HCT116 (cell line): ENCODE results near the gene CTNND2.

Source experiments
- CEBPB ChIP-seq: IDR thresholded peaks from 2 replicates; pipeline ENCODE4 v1.6.1; 2012; ENCODE audit warnings: low read depth
- CTCF ChIP-seq, 3 experiments: fragments of 200-600 bp in 1 of 3; sonication (generic) in 1 of 3; IDR thresholded peaks in 2 of 3; conservative IDR thresholded peaks in 1 of 3; 2 replicates each; pipeline ENCODE4 v1.5.1; 2012 to 2017; ENCODE audit warnings: low read depth in 2 of 3, low read length in 2 of 3, antibody characterized with exemption in 1 of 3, borderline replicate concordance in 1 of 3, control low read depth in 1 of 3, mild to moderate bottlenecking in 1 of 3, mixed read lengths in 1 of 3, mixed run types in 1 of 3, moderate library complexity in 1 of 3; ENCODE audit not compliant: insufficient read depth in 1 of 3
- ELF1 ChIP-seq: IDR thresholded peaks from 2 replicates; pipeline ENCODE4 v1.6.1; 2012; ENCODE audit warnings: low read depth, borderline replicate concordance
- EZH2 ChIP-seq: fragments of 200-600 bp; sonication (generic); IDR thresholded peaks from 2 replicates; pipeline ENCODE4 v1.6.1; 2017; ENCODE audit warnings: antibody characterized with exemption, mixed run types
- EZH2phosphoT487 ChIP-seq: fragments of 200-600 bp; IDR thresholded peaks from 2 replicates; pipeline ENCODE4 v1.6.1; 2018; ENCODE audit warnings: antibody characterized with exemption, borderline replicate concordance
- MAX ChIP-seq: IDR thresholded peaks from 2 replicates; pipeline ENCODE4 v1.6.1; 2012
- POLR2A ChIP-seq: IDR thresholded peaks from 2 replicates; pipeline ENCODE4 v1.7.0; 2011; ENCODE audit warnings: borderline replicate concordance; ENCODE audit not compliant: insufficient read depth, insufficient read length; ENCODE audit errors: extremely low read depth
- POLR2AphosphoS5 ChIP-seq: IDR thresholded peaks from 2 replicates; pipeline ENCODE4 v1.6.1; 2011; ENCODE audit warnings: mild to moderate bottlenecking, low read depth, low read length, moderate library complexity
- REST ChIP-seq: IDR thresholded peaks from 2 replicates; pipeline ENCODE4 v1.6.1; 2012; ENCODE audit warnings: low read depth
- SIN3A ChIP-seq: IDR thresholded peaks from 2 replicates; pipeline ENCODE4 v1.6.1; 2012; ENCODE audit warnings: low read depth
- TCF7L2 ChIP-seq: IDR thresholded peaks from 2 replicates; pipeline ENCODE4 v1.7.0; 2011; ENCODE audit warnings: borderline replicate concordance, inconsistent platforms; ENCODE audit not compliant: insufficient read depth, insufficient read length; ENCODE audit errors: extremely low read depth
- YY1 ChIP-seq: IDR thresholded peaks from 2 replicates; pipeline ENCODE4 v1.6.1; 2011; ENCODE audit warnings: low read length, low read depth, moderate library complexity, mild to moderate bottlenecking; ENCODE audit not compliant: insufficient replicate concordance; ENCODE audit errors: extremely low read depth
- ZNF274 ChIP-seq: fragments of 200-500 bp; sonication (Bioruptor generic); IDR thresholded peaks from 2 replicates; pipeline ENCODE4 v1.6.1; 2014; ENCODE audit warnings: mild to moderate bottlenecking, low read depth, low read length, inconsistent platforms

GRCh38 chr5:11385251-11385900, 518.9 kb downstream of the CTNND2 start:
- TF ChIP-seq POLR2AphosphoS5 (no peak), SIN3A (no peak), CTCF (IDR thresholded peaks at IDR 0.05 in 2 of 3, conservative IDR thresholded peaks at IDR 0.05 in 1 of 3; ENCODE audit: borderline replicate concordance in 1 of 3, insufficient read depth in 1 of 3, low read depth in 2 of 3, low read length in 2 of 3) (no peak), POLR2A (no peak), MAX (no peak), REST (no peak), TCF7L2 (no peak), EZH2phosphoT487 (no peak), YY1 (no peak), EZH2 (no peak), ZNF274 (no peak), ELF1 (no peak), CEBPB (no peak)
